ENCODE data around the gene KLHDC9. TPM values are rescaled to one million over a fixed set of nuclear protein-coding genes. Genes with fewer than 3 reads are reported as not detected.

The KLHDC9 gene
- total and polyA plus RNA-seq, 2 donors (not counting 1 experiment from before 2014, with no cell fraction given) = 0.95 to 3.0 TPM

GRCh38 chr1:161069731-161070270 is 28.4 kb upstream of the KLHDC9 start, which contains the start of gene ARHGAP30:
Gene ARHGAP30, minus strand, starts transcription at chr1:161069891. Its CDS starts 267 bp downstream, at chr1:161069624.
- H3K36me3 ChIP-seq (ENCODE audit: control insufficient read depth, insufficient read depth, low read length) = no peaks in the 10 kb centered on the region
- no peak within 1 kb of the TSS for H2AFZ ChIP-seq (ENCODE audit: low read length)
- H3K79me2 ChIP-seq (ENCODE audit: control insufficient read depth, insufficient read depth, low read length) = no peaks in the 10 kb centered on the region
- H3K9ac ChIP-seq (ENCODE audit: insufficient read depth, low read length) = no peak within 1 kb of the TSS
- no peak for DNase-seq (ENCODE audit: low read depth in 2 of 2)
- H3K4me3 ChIP-seq (replicated peaks in 1 of 4; ENCODE audit: control extremely low read depth in 1 of 4, insufficient read depth in 1 of 4, low read depth in 3 of 4, low read length in 4 of 4) = no peak within 1 kb of the TSS
- no peaks in the 10 kb centered on the region for H3K9me3 ChIP-seq (ENCODE audit: control insufficient read depth, insufficient read depth, low read depth, low read length)
- H3K4me1 ChIP-seq (ENCODE audit: control insufficient read depth, extremely low read depth, insufficient read depth, low read length) = no peaks in the 10 kb centered on the region
- no peak within 1 kb of the TSS for H3K27ac ChIP-seq (ENCODE audit: insufficient read depth, low read length)
- H4K20me1 ChIP-seq (ENCODE audit: control insufficient read depth, extremely low read depth, insufficient read depth, low read length) = no peaks in the 10 kb centered on the region
- TF ChIP-seq EZH2 (IDR thresholded peaks at IDR 0.05; ENCODE audit: low read length, missing control alignments) = no peak
- TF ChIP-seq, protein P1, sequence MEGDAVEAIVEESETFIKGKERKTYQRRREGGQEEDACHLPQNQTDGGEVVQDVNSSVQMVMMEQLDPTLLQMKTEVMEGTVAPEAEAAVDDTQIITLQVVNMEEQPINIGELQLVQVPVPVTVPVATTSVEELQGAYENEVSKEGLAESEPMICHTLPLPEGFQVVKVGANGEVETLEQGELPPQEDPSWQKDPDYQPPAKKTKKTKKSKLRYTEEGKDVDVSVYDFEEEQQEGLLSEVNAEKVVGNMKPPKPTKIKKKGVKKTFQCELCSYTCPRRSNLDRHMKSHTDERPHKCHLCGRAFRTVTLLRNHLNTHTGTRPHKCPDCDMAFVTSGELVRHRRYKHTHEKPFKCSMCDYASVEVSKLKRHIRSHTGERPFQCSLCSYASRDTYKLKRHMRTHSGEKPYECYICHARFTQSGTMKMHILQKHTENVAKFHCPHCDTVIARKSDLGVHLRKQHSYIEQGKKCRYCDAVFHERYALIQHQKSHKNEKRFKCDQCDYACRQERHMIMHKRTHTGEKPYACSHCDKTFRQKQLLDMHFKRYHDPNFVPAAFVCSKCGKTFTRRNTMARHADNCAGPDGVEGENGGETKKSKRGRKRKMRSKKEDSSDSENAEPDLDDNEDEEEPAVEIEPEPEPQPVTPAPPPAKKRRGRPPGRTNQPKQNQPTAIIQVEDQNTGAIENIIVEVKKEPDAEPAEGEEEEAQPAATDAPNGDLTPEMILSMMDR (conservative IDR thresholded peaks at IDR 0.05 in 1 of 2, IDR thresholded peaks at IDR 0.05 in 1 of 2; ENCODE audit: low read depth in 1 of 2, low read length in 2 of 2) = no peak
- H3K27me3 ChIP-seq (ENCODE audit: control insufficient read depth, insufficient read depth, low read length) = peaks cover 4% of the 10 kb centered on the region
- no peak within 1 kb of the TSS for H3K4me2 ChIP-seq (ENCODE audit: extremely low read depth, insufficient read depth, low read length)

GRCh38 chr1:161070761-161071160 is 27.4 kb upstream of the KLHDC9 start:
- Histone ChIP-seq H2AFZ (ENCODE audit: low read length) (no peak overlapping the region), H3K9ac (ENCODE audit: insufficient read depth, low read length) (no peak overlapping the region), H3K27ac (ENCODE audit: insufficient read depth, low read length) (no peak overlapping the region), H3K36me3 (ENCODE audit: control insufficient read depth, insufficient read depth, low read length) (no peaks in the 10 kb centered on the region), H3K4me2 (ENCODE audit: extremely low read depth, insufficient read depth, low read length) (no peak overlapping the region), H3K4me1 (ENCODE audit: control insufficient read depth, extremely low read depth, insufficient read depth, low read length) (no peaks in the 10 kb centered on the region), H3K27me3 (ENCODE audit: control insufficient read depth, insufficient read depth, low read length) (peaks cover 4% of the 10 kb centered on the region), H3K9me3 (ENCODE audit: control insufficient read depth, insufficient read depth, low read depth, low read length) (no peaks in the 10 kb centered on the region), H4K20me1 (ENCODE audit: control insufficient read depth, extremely low read depth, insufficient read depth, low read length) (no peaks in the 10 kb centered on the region), H3K79me2 (ENCODE audit: control insufficient read depth, insufficient read depth, low read length) (no peaks in the 10 kb centered on the region), H3K4me3 (replicated peaks in 1 of 4; ENCODE audit: control extremely low read depth in 1 of 4, insufficient read depth in 1 of 4, low read depth in 3 of 4, low read length in 4 of 4) (no peak overlapping the region)
- TF ChIP-seq, protein P1 (conservative IDR thresholded peaks at IDR 0.05 in 1 of 2, IDR thresholded peaks at IDR 0.05 in 1 of 2; ENCODE audit: low read depth in 1 of 2, low read length in 2 of 2) = no peak
- no peak for TF ChIP-seq EZH2 (IDR thresholded peaks at IDR 0.05; ENCODE audit: low read length, missing control alignments)
- DNase-seq (ENCODE audit: low read depth in 2 of 2) = no peak

DNA sequence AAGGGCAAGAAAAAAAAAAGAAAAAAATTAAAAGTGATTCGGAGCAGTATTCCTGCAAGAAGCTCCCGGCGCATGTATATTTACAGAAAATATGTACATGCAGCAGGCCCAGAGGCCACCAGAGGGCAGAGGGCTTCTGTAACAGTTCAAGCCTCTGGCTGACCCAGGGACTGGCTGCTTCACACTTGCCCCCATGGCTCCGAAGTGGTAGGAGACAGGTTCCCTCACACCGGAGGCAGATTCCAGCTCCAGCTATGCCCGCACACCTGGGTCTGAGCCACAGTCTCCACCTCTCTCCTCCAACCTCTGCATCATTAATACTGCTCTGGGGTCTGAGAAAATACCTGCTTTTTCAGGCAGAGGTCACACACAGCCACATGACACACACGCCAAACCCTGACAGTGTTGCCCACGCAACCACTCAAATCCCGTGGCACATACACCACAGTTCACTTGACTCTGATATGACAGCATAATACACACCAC is 26.2 kb upstream of the KLHDC9 start:
- Histone ChIP-seq H3K4me2 (ENCODE audit: extremely low read depth, insufficient read depth, low read length) (no peak overlapping the region), H2AFZ (ENCODE audit: low read length) (no peak overlapping the region)
- peak; percentile 19 to 57 for DNase-seq (ENCODE audit: low read depth in 2 of 2)

More for the DNA sequence above, 26.2 kb upstream of the KLHDC9 start:
- H3K9me3 ChIP-seq (ENCODE audit: control insufficient read depth, insufficient read depth, low read depth, low read length) = no peaks in the 10 kb centered on the region
- H4K20me1 ChIP-seq (ENCODE audit: control insufficient read depth, extremely low read depth, insufficient read depth, low read length) = no peaks in the 10 kb centered on the region
- H3K4me3 ChIP-seq (replicated peaks in 1 of 4; ENCODE audit: control extremely low read depth in 1 of 4, insufficient read depth in 1 of 4, low read depth in 3 of 4, low read length in 4 of 4) = no peak overlapping the region
- no peaks in the 10 kb centered on the region for H3K4me1 ChIP-seq (ENCODE audit: control insufficient read depth, extremely low read depth, insufficient read depth, low read length)
- no peak overlapping the region for H3K27ac ChIP-seq (ENCODE audit: insufficient read depth, low read length)
- H3K79me2 ChIP-seq (ENCODE audit: control insufficient read depth, insufficient read depth, low read length) = no peaks in the 10 kb centered on the region
- H3K9ac ChIP-seq (ENCODE audit: insufficient read depth, low read length) = no peak overlapping the region
- peaks cover 4% of the 10 kb centered on the region for H3K27me3 ChIP-seq (ENCODE audit: control insufficient read depth, insufficient read depth, low read length)
- no peaks in the 10 kb centered on the region for H3K36me3 ChIP-seq (ENCODE audit: control insufficient read depth, insufficient read depth, low read length)
- TF ChIP-seq, protein P1 (conservative IDR thresholded peaks at IDR 0.05 in 1 of 2, IDR thresholded peaks at IDR 0.05 in 1 of 2; ENCODE audit: low read depth in 1 of 2, low read length in 2 of 2) = peak; percentile 43 to 63
- TF ChIP-seq EZH2 (IDR thresholded peaks at IDR 0.05; ENCODE audit: low read length, missing control alignments) = no peak

All from fibroblast of lung (primary cell).